ENCODE results near the gene USP20.
"Not testable (repeated sequence)": the region's sequence is repeated elsewhere in the genome, so short reads cannot be mapped to it uniquely, and the experiment has no call there.

The USP20 gene

GRCh38 chr9:129835128-129835859, at the start of gene USP20, which contains the start of gene C9orf78:
TSS of gene USP20 (plus strand) at chr9:129835458. CDS start at chr9:129852556, 17,098 bp downstream.
TSS of gene C9orf78 (minus strand) at chr9:129835275. CDS start at chr9:129835221, 54 bp downstream.
- peak; percentile 78 to 80 for DNase-seq (ENCODE audit: low read depth in 2 of 2)

GRCh38 chr9:129785866-129786265, 49.4 kb upstream of the USP20 start:
- no peak for DNase-seq (ENCODE audit: low read depth in 2 of 2)

GRCh38 chr9:129786481-129786880, 48.8 kb upstream of the USP20 start:
- no peak for DNase-seq (ENCODE audit: low read depth in 2 of 2)

DNA sequence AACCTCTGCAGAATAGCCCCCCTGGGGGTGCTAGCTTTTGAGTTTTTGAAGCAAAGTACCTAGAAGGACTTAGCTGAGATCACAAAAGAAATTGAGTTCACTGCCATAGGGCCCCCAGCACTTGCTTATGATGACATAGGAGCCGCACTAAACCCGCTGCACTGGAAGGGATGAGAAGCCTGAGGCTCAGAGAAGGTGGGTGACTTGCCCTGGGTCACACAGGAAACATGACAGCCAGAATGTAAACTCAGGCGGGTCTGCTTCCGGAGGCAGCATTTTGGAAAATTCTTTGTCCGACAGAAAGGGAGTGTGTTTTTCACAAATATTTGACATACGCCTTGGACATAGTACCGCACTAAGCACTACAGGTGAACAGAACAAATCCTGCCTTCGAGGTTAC, 40.7 kb upstream of the USP20 start:
- DNase-seq (ENCODE audit: low read depth in 2 of 2), result no peak

DNA sequence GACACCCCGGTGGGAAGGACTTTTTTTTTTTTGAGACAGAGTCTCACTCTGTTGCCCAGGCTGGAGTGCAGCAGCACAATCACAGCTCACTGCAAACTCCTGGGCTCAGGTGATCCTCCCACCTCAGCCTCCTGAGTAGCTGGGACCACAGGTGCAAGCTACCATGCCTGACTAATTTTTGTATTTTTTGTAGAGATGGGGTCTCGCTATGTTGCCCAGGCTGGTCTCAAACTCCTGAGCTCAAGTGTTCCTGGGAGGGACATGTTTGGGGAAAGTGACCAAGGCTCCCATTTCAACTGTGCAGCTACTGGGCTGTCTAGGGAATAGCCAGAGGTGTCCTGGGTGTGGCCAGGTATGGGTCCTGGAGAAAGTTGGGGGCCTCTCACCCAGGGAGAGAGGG, 39.2 kb upstream of the USP20 start:
- DNase-seq (ENCODE audit: low read depth in 2 of 2), result not testable (repeated sequence)

- DNase-seq (ENCODE audit: low read depth in 2 of 2), result no peak
Observed at GRCh38 chr9:129798973-129799372, 36.3 kb upstream of the USP20 start.

- no peak for DNase-seq (ENCODE audit: low read depth in 2 of 2)
Observed at GRCh38 chr9:129801504-129801903, 33.8 kb upstream of the USP20 start.

DNA sequence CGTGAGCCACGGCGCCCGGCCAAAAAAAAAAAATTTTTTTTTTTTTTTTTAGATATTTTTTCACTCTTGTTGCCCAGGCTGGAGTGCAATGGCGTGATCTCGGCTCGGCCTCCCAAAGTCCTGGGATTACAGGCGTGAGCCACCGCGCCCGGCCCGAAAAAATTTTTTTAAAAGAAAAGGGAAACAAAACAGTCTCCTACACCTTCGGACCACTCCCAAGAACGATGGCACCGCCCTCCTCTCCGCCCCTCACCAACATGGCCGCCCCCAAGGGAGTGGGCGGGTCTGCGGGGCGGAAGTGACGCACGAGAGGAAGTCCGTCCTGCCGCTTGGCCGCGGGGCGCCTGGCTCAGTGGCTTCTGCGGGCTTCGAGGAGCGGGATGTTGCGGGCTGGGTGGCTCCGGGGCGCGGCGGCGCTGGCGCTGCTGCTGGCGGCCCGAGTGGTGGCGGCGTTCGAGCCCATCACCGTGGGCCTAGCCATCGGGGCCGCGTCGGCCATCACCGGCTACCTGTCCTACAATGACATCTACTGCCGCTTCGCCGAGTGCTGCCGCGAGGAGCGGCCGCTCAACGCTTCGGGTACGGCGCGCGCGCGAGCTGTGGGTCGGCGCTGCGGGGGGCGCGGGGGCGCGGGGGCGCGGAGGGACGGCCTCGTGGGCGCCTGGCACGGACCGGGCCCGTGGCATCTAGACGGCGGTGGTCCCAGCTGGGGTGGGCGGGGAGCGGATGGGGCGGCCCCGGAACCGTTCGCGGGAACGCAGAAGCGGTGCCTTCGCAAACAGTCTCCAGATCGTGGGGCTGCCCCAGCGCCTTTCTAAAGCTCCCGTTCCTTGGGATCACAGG, 32.2 kb upstream of the USP20 start, which contains the start of gene TOR1B:
TSS of gene TOR1B (plus strand) at position 352 of the 843 bp plus-strand sequence. CDS start at position 381, 29 bp downstream.
- peak; percentile 78 to 83 for DNase-seq (ENCODE audit: low read depth in 2 of 2)

- DNase-seq (ENCODE audit: low read depth in 2 of 2), result no peak
Observed at GRCh38 chr9:129803676-129804060, 31.6 kb upstream of the USP20 start.

- DNase-seq (ENCODE audit: low read depth in 2 of 2), result no peak
Observed at GRCh38 chr9:129806061-129806460, 29.2 kb upstream of the USP20 start.

GRCh38 chr9:129809346-129809745, 25.9 kb upstream of the USP20 start:
- no peak for DNase-seq (ENCODE audit: low read depth in 2 of 2)

- DNase-seq (ENCODE audit: low read depth in 2 of 2), result no peak
Observed at GRCh38 chr9:129810116-129810515, 25.1 kb upstream of the USP20 start.

DNA sequence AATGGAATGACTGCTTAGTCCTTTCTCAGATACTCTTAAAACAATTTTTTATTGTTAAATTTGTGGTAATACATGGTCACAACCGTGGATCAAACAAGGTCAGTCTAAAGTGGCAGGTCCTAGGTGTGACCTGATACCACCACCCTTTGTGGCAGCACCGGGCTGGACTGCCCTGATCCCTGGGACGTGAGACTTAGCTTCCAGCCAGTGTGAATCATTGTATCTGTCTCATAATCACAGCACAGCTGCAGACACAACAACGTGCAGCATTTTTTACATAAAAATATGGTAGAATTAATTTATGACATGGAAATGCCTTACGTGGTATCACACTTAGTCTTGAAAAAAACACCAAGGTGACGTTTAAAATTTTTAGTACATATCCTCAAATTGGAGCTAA, 24.5 kb upstream of the USP20 start:
- no peak for DNase-seq (ENCODE audit: low read depth in 2 of 2)

DNA sequence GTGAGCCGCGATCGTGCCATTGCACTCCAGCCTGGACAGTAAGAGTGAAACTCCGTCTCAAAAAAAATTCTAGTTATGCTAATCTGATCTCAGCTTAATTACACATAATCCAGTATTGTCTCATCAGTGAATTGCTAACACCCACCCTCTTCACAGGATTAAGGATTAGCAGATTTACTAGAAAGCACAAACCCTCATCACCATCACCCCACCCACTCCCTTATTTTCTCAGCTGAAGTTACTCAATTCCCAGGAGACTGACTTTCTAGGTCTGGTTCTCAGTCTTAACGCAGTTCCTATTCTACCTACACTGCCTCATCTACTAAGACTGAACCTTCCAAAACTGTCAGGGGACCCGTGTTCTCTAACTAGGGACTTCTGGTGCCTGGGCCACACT, 23.3 kb upstream of the USP20 start:
- DNase-seq (ENCODE audit: low read depth in 2 of 2), result no peak

- DNase-seq (ENCODE audit: low read depth in 2 of 2), result no peak
Observed at GRCh38 chr9:129812385-129812784, 22.9 kb upstream of the USP20 start.

DNA sequence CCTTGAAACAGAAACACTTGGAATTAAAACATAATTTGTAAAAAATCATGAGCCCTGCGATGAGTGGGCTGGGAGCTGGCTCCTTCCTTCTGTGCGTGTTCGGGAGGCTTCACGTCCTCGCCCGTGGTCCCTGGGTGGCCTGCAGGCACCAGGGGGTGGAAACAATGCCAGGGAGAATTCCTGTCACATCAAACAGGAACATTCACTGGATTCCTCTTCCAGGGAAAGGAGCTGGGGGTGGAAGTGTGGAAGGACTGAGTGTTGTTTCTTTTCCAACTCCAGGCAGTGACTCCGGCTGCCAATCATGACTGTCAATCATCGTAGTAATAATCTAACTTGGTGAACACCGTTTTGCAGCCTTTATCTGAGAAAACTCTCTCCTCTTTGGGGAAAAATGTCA, 21.6 kb upstream of the USP20 start:
- DNase-seq (ENCODE audit: low read depth in 2 of 2), result no peak

DNA sequence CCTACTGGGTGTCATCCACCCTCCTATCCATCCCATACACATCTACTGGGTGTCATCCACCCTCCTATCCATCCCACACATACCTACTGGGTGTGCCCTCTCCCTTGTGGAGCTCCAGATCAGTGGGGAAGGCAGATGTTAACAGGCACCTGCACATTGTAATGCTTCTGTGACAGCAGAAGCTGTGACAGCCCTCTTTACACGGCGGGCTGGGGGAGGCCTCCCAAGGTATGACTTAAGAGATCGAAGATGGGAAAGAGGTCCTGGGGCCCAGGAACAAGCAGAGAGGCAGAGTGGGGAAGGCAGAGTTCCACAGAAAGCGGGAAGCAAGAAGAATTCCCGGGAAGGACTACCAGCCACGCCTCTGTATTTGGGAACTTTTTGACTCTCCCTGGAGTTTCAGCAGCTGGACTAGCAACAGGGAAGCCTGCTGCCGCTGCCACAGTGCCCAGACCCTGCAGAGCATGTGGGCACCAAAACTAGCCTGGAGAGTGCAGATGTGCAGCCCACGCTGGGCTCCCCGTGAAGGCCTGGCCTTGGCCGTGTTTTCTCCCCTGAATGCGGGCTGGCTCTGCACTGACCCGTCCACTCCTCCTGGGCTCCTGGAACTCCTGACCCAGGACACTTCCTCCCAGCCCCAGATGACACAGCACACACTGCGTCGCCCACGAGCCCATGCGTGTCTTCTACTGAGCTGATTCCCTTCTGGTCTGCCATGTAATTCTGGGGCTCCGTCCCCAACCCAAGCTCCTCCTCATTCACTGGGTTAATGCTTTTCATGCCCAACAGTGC, 20.6 kb upstream of the USP20 start:
- no peak for DNase-seq (ENCODE audit: low read depth in 2 of 2)

DNA sequence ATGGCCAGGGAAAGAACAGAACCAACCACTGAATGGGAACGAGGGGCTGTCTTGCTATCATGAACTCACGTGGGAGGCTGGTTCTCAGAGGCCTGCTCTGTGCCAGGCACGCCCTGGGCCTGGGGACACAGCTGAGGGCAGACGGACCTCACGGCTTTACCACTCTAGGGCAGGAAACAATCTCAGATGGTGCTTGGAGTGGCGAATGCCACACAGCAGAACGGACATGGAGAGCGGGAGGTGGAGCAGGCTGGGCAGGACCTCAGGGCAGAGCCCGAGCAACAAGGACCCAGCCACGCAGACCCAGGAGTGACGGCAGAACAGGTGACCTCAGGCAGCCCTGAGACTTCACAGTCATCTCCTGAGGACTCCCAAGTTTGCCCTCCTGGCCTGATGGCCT, 20.0 kb upstream of the USP20 start:
- no peak for DNase-seq (ENCODE audit: low read depth in 2 of 2)

DNA sequence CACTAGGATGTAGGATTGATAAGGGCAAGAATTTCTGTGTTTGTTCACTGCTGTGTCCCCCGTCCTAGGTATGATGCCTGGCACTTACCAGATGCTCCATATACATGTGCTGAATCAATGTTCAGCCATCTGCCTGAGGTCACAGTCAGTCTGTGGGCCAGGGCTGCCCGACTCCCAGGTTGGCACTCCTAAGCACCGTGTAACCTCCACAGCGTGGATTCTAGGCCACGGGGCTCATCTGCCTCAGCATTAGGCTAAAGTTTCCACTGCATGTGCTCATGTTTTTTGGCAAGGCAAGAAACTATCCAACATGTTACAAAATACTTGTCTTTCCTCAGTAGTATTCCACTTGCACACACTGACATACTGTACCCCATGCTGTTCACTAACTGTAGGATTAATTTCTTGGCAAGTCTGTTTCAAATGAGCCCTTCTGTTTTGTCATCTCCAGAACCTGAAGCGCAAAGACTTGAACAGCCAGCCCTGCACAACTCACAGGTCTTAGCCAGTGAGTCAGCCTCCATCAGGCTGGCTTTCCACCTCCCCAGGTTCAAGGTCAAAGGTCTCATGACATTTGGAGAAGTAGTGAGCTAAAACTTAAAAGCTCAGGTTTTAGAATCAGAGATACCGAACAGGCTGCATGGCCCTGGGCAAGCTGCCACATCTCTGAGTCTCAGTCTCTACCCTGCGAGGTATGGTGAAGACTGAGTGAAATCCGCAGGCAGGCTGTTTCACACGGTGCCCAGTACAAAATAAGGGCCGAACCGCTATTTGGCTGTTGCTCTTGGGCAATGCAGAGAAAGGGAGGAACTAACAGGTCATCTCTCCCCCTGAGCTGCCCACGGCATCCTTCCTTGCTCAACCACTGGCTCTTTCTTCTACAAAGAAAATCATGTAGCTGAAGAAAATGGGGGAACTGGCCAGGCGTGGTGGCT, 18.5 kb upstream of the USP20 start:
- no peak for DNase-seq (ENCODE audit: low read depth in 2 of 2)

DNA sequence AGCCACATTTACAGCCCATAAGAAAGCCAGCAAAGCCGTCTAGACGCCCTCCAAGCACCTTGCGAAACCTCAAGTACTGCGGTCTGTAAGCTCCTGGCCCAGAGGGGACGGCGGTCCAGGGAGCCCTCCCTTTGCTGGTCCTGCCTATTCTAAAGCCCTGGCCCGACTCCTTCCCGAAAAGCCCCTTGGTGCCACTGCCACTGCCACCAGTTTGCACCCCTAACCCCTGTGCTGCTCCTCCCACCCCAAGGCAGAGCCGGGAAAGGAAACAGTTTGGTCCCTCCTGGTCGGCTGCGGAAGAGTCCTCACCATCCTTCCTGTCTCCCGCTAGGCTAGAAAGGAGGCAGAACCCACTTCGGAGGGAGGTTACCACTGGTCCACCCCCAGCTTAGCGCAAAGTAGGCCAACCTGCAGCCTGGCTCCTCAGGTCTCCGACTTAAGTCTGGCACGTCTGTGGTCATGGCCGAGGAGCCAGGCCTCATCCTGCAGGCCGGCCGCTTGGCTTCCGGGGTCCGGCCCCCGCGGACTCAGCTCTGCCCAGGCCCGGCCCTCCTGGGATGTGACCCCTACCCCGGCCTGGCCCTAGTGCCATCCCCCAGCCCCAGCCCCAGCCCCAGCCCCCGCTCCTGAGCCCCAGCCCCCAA, 12.2 kb upstream of the USP20 start:
- DNase-seq (ENCODE audit: low read depth in 2 of 2), result no peak
